Esophagus (tissue), 2 donors: ENCODE measurements around the gene ADAMTSL4. TPM values are rescaled to one million over a fixed set of nuclear protein-coding genes. Genes with fewer than 3 reads are reported as not detected.

Experiments used
- H3K27ac ChIP-seq, 2 donors: one replicate each; pipeline ENCODE4 v1.5.1; 2013; ENCODE audit warnings: low read depth in 2 of 2, mild to moderate bottlenecking in 2 of 2, inconsistent platforms in 1 of 2, low read length in 1 of 2, moderate library complexity in 1 of 2
- H3K27me3 ChIP-seq, 2 donors: one replicate each; pipeline ENCODE4 v1.6.1; 2013; ENCODE audit warnings: low read length in 2 of 2, control low read depth in 1 of 2, mild to moderate bottlenecking in 1 of 2; ENCODE audit not compliant: insufficient read depth in 2 of 2, control insufficient read depth in 1 of 2
- H3K36me3 ChIP-seq, 2 donors: one replicate each; pipeline ENCODE4 v1.6.1; 2013; ENCODE audit warnings: low read length in 1 of 2; ENCODE audit not compliant: control insufficient read depth in 2 of 2, insufficient read depth in 2 of 2
- H3K4me1 ChIP-seq, 2 donors: one replicate each; pipeline ENCODE4 v1.6.1; 2013; ENCODE audit warnings: low read length in 1 of 2; ENCODE audit not compliant: control insufficient read depth in 2 of 2, insufficient read depth in 2 of 2
- H3K4me3 ChIP-seq, 2 donors: one replicate each; pipeline ENCODE4 v1.5.1; 2013; ENCODE audit warnings: low read length in 2 of 2, mild to moderate bottlenecking in 2 of 2, low read depth in 1 of 2, moderate library complexity in 1 of 2
- H3K9me3 ChIP-seq, 2 donors: one replicate each; pipeline ENCODE4 v1.6.1; 2013; ENCODE audit warnings: mild to moderate bottlenecking in 2 of 2, low read depth in 1 of 2, low read length in 1 of 2, moderate library complexity in 1 of 2; ENCODE audit not compliant: control insufficient read depth in 2 of 2, insufficient read depth in 1 of 2
- WGBS, 2 donors: extraction: QIAGEN DNeasy Blood & Tissue Kit; methylation state at CpG; one replicate each; pipeline ENCODE4 v1.1.7; 2013; 5-methylcytosine and 5-hydroxymethylcytosine counted together
- polyA plus RNA-seq, 2 donors: library from polyadenylated mRNA; stranded (reverse); fragments of 200-250 nt; gene quantifications; one replicate each; pipeline ENCODE4 v1.2.3, GENCODE V29; 2013
- donor health status: healthy with polysubstance abuse.
- donor health status: Bipolar disorder and iron deficiency.

ADAMTSL4 gene
- polyA plus RNA-seq, 2 donors = 43.2 to 108 TPM

- Histone ChIP-seq H3K4me1 (peaks cover 0 to 6% of the 10 kb centered on the region in 2 donors), H3K36me3 (no peaks in the 10 kb centered on the region), H3K27ac (no peak overlapping the region), H3K4me3 (no peak overlapping the region), H3K27me3 (no peaks in the 10 kb centered on the region), H3K9me3 (no peaks in the 10 kb centered on the region)
- 81 to 91% methylated on average over 6 of the region's 6 CpGs for WGBS, 2 donors
These were observed 3.6 kb upstream of the ADAMTSL4 start for GRCh38 chr1:150545486-150546032.

DNA sequence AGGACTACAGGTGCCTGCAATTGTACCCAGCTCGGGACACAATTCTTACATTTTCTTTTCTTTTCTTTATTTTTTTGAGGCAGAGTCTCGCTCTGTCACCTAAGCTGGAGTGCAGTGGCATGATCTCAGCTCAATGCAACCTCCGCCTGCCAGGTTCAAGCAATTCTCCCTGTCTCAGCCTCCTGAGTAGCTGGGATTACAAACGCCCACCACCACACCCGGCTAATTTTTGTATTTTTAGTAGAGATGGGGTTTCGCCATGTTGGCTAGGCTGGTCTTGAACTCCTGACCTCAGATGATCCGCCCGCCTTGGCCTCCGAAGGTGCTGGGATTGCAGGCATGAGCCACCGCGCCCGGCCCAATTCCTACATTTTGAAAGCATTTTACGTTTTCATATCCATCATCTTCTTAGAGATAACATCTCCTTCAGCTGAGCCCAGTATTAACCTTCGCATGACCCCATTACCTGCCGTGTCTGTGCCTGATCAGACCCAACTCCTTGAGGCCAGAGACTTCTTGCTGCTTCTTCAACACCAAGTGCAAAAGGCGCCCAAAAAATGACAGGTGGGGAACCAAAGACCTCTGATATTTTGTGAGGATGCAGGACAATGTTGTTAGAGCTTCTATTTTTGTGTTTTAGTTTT is 2.8 kb upstream of the ADAMTSL4 start:
- no peaks in the 10 kb centered on the region for H3K27me3 ChIP-seq
- no peak overlapping the region for H3K4me3 ChIP-seq
- no peaks in the 10 kb centered on the region for H3K36me3 ChIP-seq
- 86% methylated on average over 16 of the region's 16 CpGs for WGBS, 2 donors
- no peak overlapping the region for H3K27ac ChIP-seq
- no peaks in the 10 kb centered on the region for H3K9me3 ChIP-seq
- peaks cover 0 to 6% of the 10 kb centered on the region in 2 donors for H3K4me1 ChIP-seq

- 44 to 52% methylated on average over 4 of the region's 4 CpGs for WGBS, 2 donors
- Histone ChIP-seq H3K27me3 (no peaks in the 10 kb centered on the region), H3K36me3 (peaks cover 0 to 2% of the 10 kb centered on the region in 2 donors), H3K9me3 (no peaks in the 10 kb centered on the region), H3K27ac (peak overlapping the region; percentile 92), H3K4me1 (peaks cover 0 to 9% of the 10 kb centered on the region in 2 donors), H3K4me3 (peak overlapping the region in 1 of 2 donors; percentile 72)
These were observed 930 bp upstream of the ADAMTSL4 start for GRCh38 chr1:150548324-150548631.

DNA sequence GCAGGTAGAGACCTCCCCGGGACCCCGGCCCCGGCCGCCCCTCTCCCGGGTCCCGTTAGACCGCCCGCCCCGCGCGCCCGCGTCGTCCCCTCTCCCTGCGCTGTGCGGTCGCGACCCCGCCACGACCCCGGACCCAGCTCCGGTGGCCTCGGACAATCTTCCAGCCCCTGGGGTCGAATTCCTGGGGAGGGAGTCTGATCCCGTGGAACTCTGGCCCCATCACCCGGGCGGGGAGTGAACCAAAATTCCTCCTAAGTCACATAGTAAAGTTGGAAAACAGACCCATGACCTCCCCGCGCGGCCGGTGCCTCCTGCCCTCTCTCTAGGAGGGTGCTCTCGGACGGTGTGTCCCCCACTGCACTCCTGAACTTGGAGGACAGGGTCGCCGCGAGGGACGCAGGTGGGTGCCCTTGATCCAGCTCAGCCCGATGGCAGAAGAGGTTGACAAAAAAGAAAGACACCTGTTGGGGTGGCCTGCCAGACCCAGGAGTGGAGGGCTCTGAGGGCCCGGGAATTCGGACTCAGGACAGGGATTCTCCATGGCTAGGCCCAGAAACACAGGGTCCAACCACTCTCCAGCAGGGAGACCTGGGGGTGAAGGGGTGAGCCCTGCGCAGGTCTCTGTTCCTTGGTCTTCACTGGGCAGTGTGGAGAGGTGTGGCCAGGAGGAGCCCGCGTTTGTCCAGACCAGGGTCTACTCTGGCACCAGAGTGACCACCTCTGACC is 451 bp downstream of the ADAMTSL4 start:
- Histone ChIP-seq H3K36me3 (peaks cover 0 to 6% of the 10 kb centered on the region in 2 donors), H3K4me3 (peak overlapping the region; percentile 64 to 72), H3K27me3 (no peaks in the 10 kb centered on the region), H3K4me1 (peaks cover 0 to 6% of the 10 kb centered on the region in 2 donors), H3K9me3 (no peaks in the 10 kb centered on the region), H3K27ac (peak overlapping the region; percentile 92)
- WGBS, 2 donors = 14 to 29% methylated on average over 22 to 43 of the region's 43 CpGs

- H3K4me3 ChIP-seq = peak overlapping the region; percentile 64 to 72
These were observed 1.2 kb downstream of the ADAMTSL4 start for GRCh38 chr1:150550222-150551050.

DNA sequence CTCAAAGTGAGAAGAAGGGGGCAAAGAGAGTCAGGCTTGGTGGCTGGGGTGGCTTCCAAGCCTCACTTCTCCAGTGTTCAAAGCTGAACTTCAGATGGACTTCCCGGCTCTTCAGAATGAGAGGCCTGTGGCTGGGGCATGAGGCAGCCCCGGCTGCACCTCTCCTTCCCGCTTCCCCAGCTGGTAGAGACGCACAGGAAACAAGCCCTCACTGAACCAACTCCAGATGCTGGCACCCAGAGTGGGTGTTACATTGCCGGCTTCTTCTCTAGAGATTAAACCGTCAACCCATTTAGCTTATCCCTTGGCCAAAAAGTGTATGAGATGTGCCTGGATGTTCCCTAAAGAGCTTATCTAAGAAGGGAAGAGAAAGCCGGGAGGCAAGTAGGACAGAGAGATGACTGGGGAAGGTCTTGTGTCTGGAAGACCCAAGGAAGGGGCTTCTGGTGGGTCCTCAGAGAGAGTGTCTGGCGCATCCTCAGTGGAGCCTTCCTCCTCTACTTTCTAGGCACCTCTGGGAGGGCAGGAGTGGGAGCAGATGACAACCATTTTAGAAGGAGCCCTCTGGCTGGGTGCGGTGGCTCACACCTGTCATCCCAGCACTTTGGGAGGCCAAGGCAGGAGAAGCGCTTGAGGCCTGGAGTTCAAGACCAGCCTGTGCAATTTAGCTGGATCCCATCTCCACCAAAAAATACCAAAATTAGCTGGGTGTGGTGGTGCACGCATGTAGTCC is 2.0 kb downstream of the ADAMTSL4 start:
- Histone ChIP-seq H3K4me1 (peaks cover 0 to 6% of the 10 kb centered on the region in 2 donors), H3K27me3 (no peaks in the 10 kb centered on the region), H3K9me3 (no peaks in the 10 kb centered on the region), H3K4me3 (peak overlapping the region; percentile 64 to 72), H3K36me3 (peaks cover 5 to 9% of the 10 kb centered on the region in 2 donors), H3K27ac (peak overlapping the region; percentile 92)
- WGBS, 2 donors = 59 to 64% methylated on average over 11 of the region's 11 CpGs

More at GRCh38 chr1:150550222-150551050, 1.2 kb downstream of the ADAMTSL4 start:
- WGBS, 2 donors = 44 to 49% methylated on average over 20 to 22 of the region's 22 CpGs
- Histone ChIP-seq H3K27ac (peak overlapping the region; percentile 92), H3K36me3 (peaks cover 2 to 6% of the 10 kb centered on the region in 2 donors), H3K9me3 (no peaks in the 10 kb centered on the region), H3K27me3 (no peaks in the 10 kb centered on the region), H3K4me1 (peaks cover 0 to 6% of the 10 kb centered on the region in 2 donors)

DNA sequence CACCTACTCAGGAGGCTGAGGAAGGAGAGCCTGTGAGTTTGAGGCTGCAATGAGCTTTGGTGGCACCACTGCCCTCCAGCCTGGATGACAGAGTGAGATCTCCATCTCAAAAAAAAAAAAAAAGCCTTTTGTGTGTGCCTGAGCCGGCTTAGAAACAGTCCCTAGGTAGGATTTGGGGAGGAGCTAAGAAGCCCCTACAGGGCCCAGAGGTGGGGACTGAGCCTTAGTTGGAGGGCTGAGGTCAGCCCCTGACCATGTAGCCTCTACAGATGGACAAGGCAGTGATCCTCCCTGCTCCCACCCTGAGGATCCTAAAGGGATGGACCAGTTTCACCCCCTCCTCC is 2.5 kb downstream of the ADAMTSL4 start:
- peaks cover 0 to 6% of the 10 kb centered on the region in 2 donors for H3K4me1 ChIP-seq
- WGBS, 2 donors = 13 to 35% methylated on average over 1 of the region's 1 CpG
- peaks cover 5 to 11% of the 10 kb centered on the region in 2 donors for H3K36me3 ChIP-seq
- H3K9me3 ChIP-seq = no peaks in the 10 kb centered on the region
- H3K4me3 ChIP-seq = no peak overlapping the region
- no peaks in the 10 kb centered on the region for H3K27me3 ChIP-seq
- peak overlapping the region; percentile 57 to 92 for H3K27ac ChIP-seq

- Histone ChIP-seq H3K27ac (peak overlapping the region; percentile 62 to 92), H3K36me3 (peaks cover 5 to 15% of the 10 kb centered on the region in 2 donors), H3K9me3 (no peaks in the 10 kb centered on the region), H3K4me1 (peaks cover 0 to 6% of the 10 kb centered on the region in 2 donors), H3K27me3 (no peaks in the 10 kb centered on the region), H3K4me3 (no peak overlapping the region)
- WGBS, 2 donors = 32% methylated on average over 13 of the region's 13 CpGs
These were observed 3.1 kb downstream of the ADAMTSL4 start for GRCh38 chr1:150552128-150552910.
